ENCODE data around the gene MED14. TPM values are rescaled to one million over a fixed set of nuclear protein-coding genes. Genes with fewer than 3 reads are reported as not detected.

The MED14 gene
- total RNA-seq, 2 donors from 2014 or later: 16.1 to 22.1 TPM

DNA sequence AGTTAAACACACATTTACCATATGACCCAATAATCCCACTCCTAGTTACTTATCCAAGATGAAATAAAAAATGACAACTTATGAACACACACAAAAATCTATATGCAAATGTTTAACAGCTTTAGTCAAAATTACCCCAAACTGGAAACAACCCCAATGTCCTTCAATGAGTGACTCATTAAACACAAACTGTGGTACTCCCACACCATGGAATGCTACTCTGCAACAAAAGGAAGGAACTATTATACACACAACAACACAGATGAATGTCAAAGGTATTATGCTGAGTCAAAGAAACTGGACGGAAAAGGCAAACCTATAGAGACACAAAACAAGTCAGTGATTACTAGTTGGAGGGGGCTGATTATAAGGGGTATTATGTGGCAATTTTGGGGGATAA, 40.5 kb downstream of the MED14 start:
- Histone ChIP-seq H3K9me3 (peaks cover 0 to 14% of the 10 kb centered on the region in 2 donors), H3K36me3 (peaks cover 17% of the 10 kb centered on the region), H3K27ac (no peak overlapping the region), H3K4me3 (no peak overlapping the region), H3K27me3 (no peaks in the 10 kb centered on the region), H3K4me1 (no peaks in the 10 kb centered on the region)
- no peak for DNase-seq (ENCODE audit: low spot score)
- no peak for TF ChIP-seq CTCF (IDR thresholded peaks at IDR 0.05)

- peaks cover 13% of the 10 kb centered on the region for H3K36me3 ChIP-seq
- H3K27ac ChIP-seq: no peak overlapping the region
- DNase-seq (ENCODE audit: low spot score): no peak
- H3K9me3 ChIP-seq: no peaks in the 10 kb centered on the region
- no peaks in the 10 kb centered on the region for H3K27me3 ChIP-seq
- TF ChIP-seq CTCF (IDR thresholded peaks at IDR 0.05): no peak
- H3K4me3 ChIP-seq: no peak overlapping the region
- peaks cover 0 to 4% of the 10 kb centered on the region in 2 donors for H3K4me1 ChIP-seq
Observed at GRCh38 chrX:40688929-40689328, 46.4 kb downstream of the MED14 start.

DNA sequence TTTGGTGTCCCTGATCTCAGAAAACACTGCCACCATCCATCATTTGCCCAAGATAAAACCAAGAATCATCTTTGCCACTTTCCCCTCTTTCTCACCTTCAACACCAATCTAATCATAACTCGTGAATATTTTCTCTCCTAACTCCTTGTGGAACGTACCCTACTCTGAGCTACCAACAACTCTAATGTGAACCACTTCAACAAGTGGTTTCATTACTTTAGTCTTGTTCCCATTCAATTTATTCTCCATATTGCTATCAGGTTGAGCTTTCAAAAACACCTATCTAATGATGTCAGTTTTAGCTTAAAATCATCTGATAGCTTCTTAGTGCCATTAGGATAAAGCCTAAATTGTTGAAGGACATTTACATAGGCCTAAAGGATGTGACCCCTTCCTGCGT, 48.2 kb downstream of the MED14 start:
- DNase-seq (ENCODE audit: low spot score): no peak
- Histone ChIP-seq H3K36me3 (peaks cover 7% of the 10 kb centered on the region), H3K27ac (no peak overlapping the region)

GRCh38 chrX:40685362-40685918, 49.9 kb downstream of the MED14 start:
- Histone ChIP-seq H3K27me3 (no peaks in the 10 kb centered on the region), H3K36me3 (peaks cover 2% of the 10 kb centered on the region), H3K4me1 (peaks cover 0 to 4% of the 10 kb centered on the region in 2 donors), H3K9me3 (no peaks in the 10 kb centered on the region), H3K27ac (no peak overlapping the region), H3K4me3 (no peak overlapping the region)
- DNase-seq (ENCODE audit: low spot score): no peak
- TF ChIP-seq CTCF (IDR thresholded peaks at IDR 0.05): no peak

More for the DNA sequence above, 48.2 kb downstream of the MED14 start:
- TF ChIP-seq CTCF (IDR thresholded peaks at IDR 0.05): no peak
- Histone ChIP-seq H3K4me1 (peaks cover 0 to 4% of the 10 kb centered on the region in 2 donors), H3K27me3 (no peaks in the 10 kb centered on the region), H3K4me3 (no peak overlapping the region), H3K9me3 (no peaks in the 10 kb centered on the region)

DNA sequence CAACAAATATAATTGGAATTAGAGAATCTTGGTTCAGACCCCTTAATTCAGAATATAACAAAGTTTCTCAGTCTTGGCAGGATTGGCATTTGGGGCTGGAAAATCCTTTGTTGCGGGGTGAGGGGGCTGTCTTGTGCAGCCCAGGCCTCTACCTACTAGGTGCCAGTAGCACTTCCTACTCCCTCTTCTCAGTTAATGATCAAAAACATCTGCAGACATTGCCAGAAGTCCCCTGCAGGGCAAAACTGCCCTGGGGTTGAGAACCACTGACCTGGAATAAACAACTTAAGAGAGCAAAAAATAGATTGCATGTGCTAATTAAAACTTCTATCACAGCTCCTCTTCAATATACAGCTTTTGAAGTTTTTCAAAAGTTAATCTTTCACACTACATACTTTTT, 51.2 kb downstream of the MED14 start:
- no peak for DNase-seq (ENCODE audit: low spot score)
- no peaks in the 10 kb centered on the region for H3K9me3 ChIP-seq
- peaks cover 10% of the 10 kb centered on the region for H3K36me3 ChIP-seq
- no peak overlapping the region for H3K4me3 ChIP-seq
- no peak overlapping the region for H3K27ac ChIP-seq
- peaks cover 0 to under 1% of the 10 kb centered on the region in 2 donors for H3K4me1 ChIP-seq
- TF ChIP-seq CTCF (IDR thresholded peaks at IDR 0.05): no peak
- H3K27me3 ChIP-seq: no peaks in the 10 kb centered on the region

- Histone ChIP-seq H3K4me3 (no peak overlapping the region), H3K4me1 (no peaks in the 10 kb centered on the region), H3K36me3 (peaks cover 12% of the 10 kb centered on the region), H3K9me3 (no peaks in the 10 kb centered on the region), H3K27ac (no peak overlapping the region), H3K27me3 (no peaks in the 10 kb centered on the region)
- DNase-seq (ENCODE audit: low spot score): no peak
- no peak for TF ChIP-seq CTCF (IDR thresholded peaks at IDR 0.05)
Observed at GRCh38 chrX:40683245-40683644, 52.1 kb downstream of the MED14 start.
